PC-3 (cell line): ENCODE results near the gene MPDZ. TPM values are rescaled to one million over a fixed set of nuclear protein-coding genes. Genes with fewer than 3 reads are reported as not detected.

ENCODE experiments used
- ATAC-seq: fragments of 200-7000 bp; cut with Tn5 transposase; 2 replicates; pipeline ENCODE4 v1.9.1; 2020; ENCODE audit warnings: mild to moderate bottlenecking, moderate library complexity
- BruUV-seq: library from RNA; stranded (reverse); fragments of 400-500 nt; replicated peaks from 2 replicates; lab custom pipeline; 2021; lab: Mats Ljungman, UMichigan
- CTCF ChIA-PET: fragments of 300-600 bp; sonication (Branson Sonifier 250); formaldehyde crosslinking; loops from one replicate; lab custom pipeline; 2022; ENCODE audit warnings: antibody characterized with exemption; lab: Charles Lee
- POLR2A ChIA-PET: fragments of 300-600 bp; sonication (Branson Sonifier 250); formaldehyde crosslinking; loops from one replicate; lab custom pipeline; 2022; ENCODE audit warnings: antibody characterized with exemption; ENCODE audit not compliant: unreplicated experiment; lab: Charles Lee
- DNase-seq: peaks from one replicate; pipeline ENCODE4 v3.0.0-alpha.2; 2015
- H2AFZ ChIP-seq: fragments of 300-600 bp; sonication (generic); 2 replicates; pipeline ENCODE4 v1.6.0; 2016; ENCODE audit warnings: antibody characterized with exemption, low read length
- H3F3A ChIP-seq: fragments of 300-600 bp; sonication (generic); one replicate; pipeline ENCODE4 v1.6.0; 2017; ENCODE audit warnings: antibody characterized with exemption, low read length, control low read depth, mild to moderate bottlenecking; ENCODE audit not compliant: unreplicated experiment
- H3K27ac ChIP-seq: fragments of 300-600 bp; sonication (generic); 2 replicates; pipeline ENCODE4 v1.5.1; 2016; ENCODE audit warnings: mild to moderate bottlenecking, low read length
- H3K27me3 ChIP-seq: fragments of 300-600 bp; sonication (generic); 2 replicates; pipeline ENCODE4 v1.6.1; 2016; ENCODE audit warnings: low read length, mixed read lengths
- H3K36me3 ChIP-seq: fragments of 300-600 bp; sonication (generic); 2 replicates; pipeline ENCODE4 v1.6.1; 2016; ENCODE audit warnings: low read depth, mixed run types, low read length, mixed read lengths
- H3K4me1 ChIP-seq: fragments of 300-600 bp; sonication (generic); 2 replicates; pipeline ENCODE4 v1.5.1; 2016; ENCODE audit warnings: low read length; ENCODE audit not compliant: insufficient read depth
- H3K4me2 ChIP-seq: fragments of 300-600 bp; sonication (generic); 2 replicates; pipeline ENCODE4 v1.6.0; 2016; ENCODE audit warnings: low read length
- H3K4me3 ChIP-seq: fragments of 300-600 bp; sonication (generic); 2 replicates; pipeline ENCODE4 v1.5.1; 2016; ENCODE audit warnings: mild to moderate bottlenecking, low read length, mixed read lengths
- H3K79me2 ChIP-seq: fragments of 300-600 bp; sonication (generic); 2 replicates; pipeline ENCODE4 v1.6.1; 2017; ENCODE audit warnings: low read length, mixed read lengths
- H3K9ac ChIP-seq: fragments of 300-600 bp; sonication (generic); 2 replicates; pipeline ENCODE4 v1.6.0; 2016; ENCODE audit warnings: mild to moderate bottlenecking, low read length
- H3K9me2 ChIP-seq: fragments of 300-600 bp; sonication (generic); replicated peaks from 2 replicates; pipeline ENCODE4 v1.6.1; 2016; ENCODE audit warnings: mixed run types, low read length, mixed read lengths
- H3K9me3 ChIP-seq: fragments of 300-600 bp; sonication (generic); 2 replicates; pipeline ENCODE4 v1.6.1; 2016; ENCODE audit warnings: low read length, mixed read lengths
- H4K20me1 ChIP-seq: fragments of 300-600 bp; sonication (generic); 2 replicates; pipeline ENCODE4 v1.6.1; 2016; ENCODE audit warnings: low read length, mixed read lengths
- CTCF ChIP-seq: fragments of 300-600 bp; sonication (generic); conservative IDR thresholded peaks from 2 replicates; pipeline ENCODE4 v1.5.1; 2017; ENCODE audit warnings: antibody characterized with exemption, low read depth, mild to moderate bottlenecking, low read length
- EZH2 ChIP-seq: fragments of 300-600 bp; sonication (generic); IDR thresholded peaks from one replicate; pipeline ENCODE4 v1.6.1; 2017; ENCODE audit warnings: antibody characterized with exemption, mild to moderate bottlenecking, low read length; ENCODE audit not compliant: unreplicated experiment
- EZH2phosphoT487 ChIP-seq: fragments of 300-600 bp; sonication (generic); IDR thresholded peaks from 2 replicates; pipeline ENCODE4 v1.6.1; 2018; ENCODE audit warnings: mild to moderate bottlenecking, antibody characterized with exemption, low read length, borderline replicate concordance
- intact Hi-C: fragments of 100-400 bp; cut with micrococcal nuclease; formaldehyde crosslinking; loops from 2 replicates; pipeline ENCODE4 v1.9.0; 2023
- total RNA-seq: library from RNA; depleted of rRNA; stranded (reverse); fragments of >200 nt; gene quantifications from 2 replicates; pipeline ENCODE4 v1.2.3, GENCODE V29; 2014

MPDZ gene
- total RNA-seq, 1 experiment from 2014 or later, result 6.1 TPM

GRCh38 chr9:13107008-13107407, 172.5 kb downstream of the MPDZ start:
- TF ChIP-seq EZH2, result no peak
- TF ChIP-seq CTCF, result no peak
- no peak for TF ChIP-seq EZH2phosphoT487
- CTCF ChIA-PET, result no interaction called here
- Histone ChIP-seq H3K9me3 (no peaks in the 10 kb centered on the region), H3K4me3 (no peak overlapping the region), H3K27me3 (no peaks in the 10 kb centered on the region), H4K20me1 (no peaks in the 10 kb centered on the region), H3K9me2 (no peaks in the 10 kb centered on the region), H2AFZ (no peak overlapping the region), H3F3A (no peaks in the 10 kb centered on the region), H3K4me1 (no peaks in the 10 kb centered on the region; the same call in 1 of the 2 replicates), H3K36me3 (no peaks in the 10 kb centered on the region; the same call in 1 of the 2 replicates), H3K27ac (no peak overlapping the region), H3K9ac (no peak overlapping the region), H3K4me2 (no peak overlapping the region), H3K79me2 (no peaks in the 10 kb centered on the region)
- no peak for ATAC-seq
- DNase-seq, result no peak
- no TSS peak for BruUV-seq
- POLR2A ChIA-PET, result no interaction called here
- intact Hi-C loops, result loop anchor here (5.0 kb wide), 1 partner anchor 1340 kb away; no protein-coding TSS in a partner anchor

GRCh38 chr9:13100914-13101572, 178.4 kb downstream of the MPDZ start:
- CTCF ChIA-PET, result no interaction called here
- H3K36me3 ChIP-seq, result no peaks in the 10 kb centered on the region
- no peak overlapping the region for H3K27ac ChIP-seq
- H3K79me2 ChIP-seq, result no peaks in the 10 kb centered on the region
- intact Hi-C loops, result no loop called here
- no peaks in the 10 kb centered on the region for H3F3A ChIP-seq
- H3K9me2 ChIP-seq, result no peaks in the 10 kb centered on the region
- POLR2A ChIA-PET, result no interaction called here
- H3K9ac ChIP-seq, result no peak overlapping the region
- TF ChIP-seq CTCF, result no peak
- TF ChIP-seq EZH2, result no peak
- TF ChIP-seq EZH2phosphoT487, result no peak
- H3K4me1 ChIP-seq, result no peaks in the 10 kb centered on the region
- DNase-seq, result no peak
- H3K4me3 ChIP-seq, result no peak overlapping the region
- no peaks in the 10 kb centered on the region for H3K27me3 ChIP-seq
- no peaks in the 10 kb centered on the region for H4K20me1 ChIP-seq
- H2AFZ ChIP-seq, result no peak overlapping the region
- ATAC-seq, result no peak
- no TSS peak for BruUV-seq
- H3K4me2 ChIP-seq, result no peak overlapping the region
- H3K9me3 ChIP-seq, result no peaks in the 10 kb centered on the region

- Histone ChIP-seq H3K79me2 (no peaks in the 10 kb centered on the region), H3K9me2 (no peaks in the 10 kb centered on the region), H3K4me3 (no peak overlapping the region), H3K4me2 (no peak overlapping the region), H4K20me1 (no peaks in the 10 kb centered on the region), H3K27me3 (no peaks in the 10 kb centered on the region), H3K9ac (no peak overlapping the region), H3K36me3 (no peaks in the 10 kb centered on the region), H3K27ac (no peak overlapping the region), H3K4me1 (no peaks in the 10 kb centered on the region), H2AFZ (no peak overlapping the region), H3F3A (no peaks in the 10 kb centered on the region), H3K9me3 (no peaks in the 10 kb centered on the region)
- BruUV-seq, result no TSS peak
- ChIA-PET CTCF (no interaction called here), POLR2A (no interaction called here)
- TF ChIP-seq CTCF (no peak), EZH2phosphoT487 (no peak), EZH2 (no peak)
- no peak for DNase-seq
- intact Hi-C loops, result loop anchor here (10.0 kb wide), 1 partner anchor 1340 kb away; no protein-coding TSS in a partner anchor
- no peak for ATAC-seq
Observed at GRCh38 chr9:13095056-13095455, 184.4 kb downstream of the MPDZ start.
